Endothelial cell of umbilical vein (primary cell): ENCODE results near the gene SLC1A1. TPM values are rescaled to one million over a fixed set of nuclear protein-coding genes. Genes with fewer than 3 reads are reported as not detected.

Experiments
- BruUV-seq: library from RNA; stranded (reverse); fragments of 400-500 nt; replicated peaks from 2 replicates; lab custom pipeline; 2021; lab: Mats Ljungman, UMichigan
- CTCF ChIA-PET: fragments of 300-600, 350-600 bp; sonication (Branson Sonifier 250); formaldehyde crosslinking; loops from one replicate; lab custom pipeline; 2021; ENCODE audit warnings: antibody characterized with exemption, inconsistent platforms; lab: Charles Lee
- POLR2A ChIA-PET: fragments of 300-600, 350-600 bp; sonication (Branson Sonifier 250); formaldehyde crosslinking; loops from one replicate; lab custom pipeline; 2021; ENCODE audit warnings: antibody characterized with exemption, inconsistent platforms; lab: Charles Lee
- DNase-seq: peaks from one replicate; pipeline ENCODE4 v3.0.0-alpha.2; 2011; ENCODE audit warnings: low read depth, low spot score
- FAIRE-seq: peaks from 2 replicates; lab custom pipeline; 2011; peaks lifted over from hg19 to GRCh38; lab: Jason Lieb, UNC
- H2AFZ ChIP-seq: 2 replicates; pipeline ENCODE4 v1.6.0; 2012; ENCODE audit warnings: low read depth, low read length, control low read depth, inconsistent platforms
- H3K27ac ChIP-seq: 2 replicates; pipeline ENCODE4 v1.5.1; 2011; ENCODE audit warnings: low read depth, mild to moderate bottlenecking, control low read depth, low read length, moderate library complexity; ENCODE audit not compliant: insufficient read depth
- H3K27me3 ChIP-seq, 2 experiments: 2 replicates each; pipeline versions ENCODE4 v1.6.0 to v1.6.1; 2011; ENCODE audit warnings: low read length in 2 of 2, mixed read lengths in 1 of 2; ENCODE audit not compliant: control insufficient read depth in 2 of 2, insufficient read depth in 2 of 2
- H3K36me3 ChIP-seq, 2 experiments: 2 replicates in 1 of 2; 3 replicates in 1 of 2; pipeline ENCODE4 v1.5.1; 2011; ENCODE audit warnings: low read length in 2 of 2, mild to moderate bottlenecking in 1 of 2, moderate library complexity in 1 of 2; ENCODE audit not compliant: control insufficient read depth in 2 of 2, insufficient read depth in 2 of 2; ENCODE audit errors: extremely low read depth in 1 of 2
- H3K4me1 ChIP-seq: 3 replicates; pipeline ENCODE4 v1.5.1; 2011; ENCODE audit warnings: mild to moderate bottlenecking, low read length; ENCODE audit not compliant: control insufficient read depth, insufficient read depth; ENCODE audit errors: extremely low read depth
- H3K4me2 ChIP-seq: 2 replicates; pipeline ENCODE4 v1.6.1; 2011; ENCODE audit warnings: low read length, control low read depth, mixed read lengths; ENCODE audit not compliant: insufficient read depth
- H3K4me3 ChIP-seq, 3 experiments: fragments of 200-600 bp in 1 of 3; sonication (generic), shearing (Covaris generic) in 1 of 3; replicated peaks in 1 of 3; 2 replicates each; pipeline ENCODE4 v1.5.1; 2011 to 2016; ENCODE audit warnings: control low read depth in 3 of 3, low read length in 3 of 3, mild to moderate bottlenecking in 2 of 3, inconsistent platforms in 1 of 3, low read depth in 1 of 3, moderate library complexity in 1 of 3; ENCODE audit not compliant: insufficient read depth in 1 of 3
- H3K79me2 ChIP-seq: 2 replicates; pipeline ENCODE4 v1.6.0; 2012; ENCODE audit warnings: low read length, inconsistent platforms; ENCODE audit not compliant: control insufficient read depth, insufficient read depth
- H3K9ac ChIP-seq: replicated peaks from 2 replicates; pipeline ENCODE3; 2011; ENCODE audit warnings: low read length, control low read depth; ENCODE audit not compliant: insufficient read depth; ENCODE audit errors: extremely low read depth
- H3K9me1 ChIP-seq: replicated peaks from 3 replicates; pipeline ENCODE4 v1.6.0; 2011; ENCODE audit warnings: mild to moderate bottlenecking, low read length; ENCODE audit not compliant: control insufficient read depth, insufficient read depth; ENCODE audit errors: extremely low read depth
- H3K9me3 ChIP-seq: replicated peaks from 2 replicates; pipeline ENCODE4 v1.5.1; 2012; ENCODE audit warnings: low read length, inconsistent platforms; ENCODE audit not compliant: control insufficient read depth, insufficient read depth
- H4K20me1 ChIP-seq: replicated peaks from 2 replicates; pipeline ENCODE3; 2011; ENCODE audit warnings: mild to moderate bottlenecking, low read length; ENCODE audit not compliant: control insufficient read depth, insufficient read depth; ENCODE audit errors: extremely low read depth
- EZH2 ChIP-seq: IDR thresholded peaks from 2 replicates; pipeline ENCODE4 v1.6.1; 2012; ENCODE audit warnings: borderline replicate concordance, low read depth, mild to moderate bottlenecking, moderate library complexity, low read length, inconsistent platforms; ENCODE audit not compliant: severe bottlenecking
- FOS ChIP-seq: IDR thresholded peaks from 2 replicates; pipeline ENCODE4 v1.6.1; 2011; ENCODE audit warnings: mild to moderate bottlenecking, low read length, moderate library complexity, borderline replicate concordance; ENCODE audit not compliant: insufficient read depth
- GATA2 ChIP-seq: IDR thresholded peaks from 2 replicates; pipeline ENCODE4 v1.7.0; 2011; ENCODE audit warnings: low read depth, mild to moderate bottlenecking, moderate library complexity, mixed read lengths, low read length; ENCODE audit not compliant: insufficient read length, insufficient read depth
- JUN ChIP-seq: IDR thresholded peaks from 2 replicates; pipeline ENCODE4 v1.6.1; 2011; ENCODE audit warnings: borderline replicate concordance, low read depth; ENCODE audit not compliant: insufficient read length, insufficient read depth
- MYC ChIP-seq: IDR thresholded peaks from one replicate; pipeline ENCODE4 v1.6.1; 2011; ENCODE audit warnings: mild to moderate bottlenecking, low read depth, low read length
- POLR2A ChIP-seq: IDR thresholded peaks from 2 replicates; pipeline ENCODE4 v1.6.1; 2012; ENCODE audit warnings: low read depth, mild to moderate bottlenecking, control low read depth, low read length
- POLR2AphosphoS5 ChIP-seq: IDR thresholded peaks from 2 replicates; pipeline ENCODE4 v1.6.1; 2012; ENCODE audit warnings: low read depth, mild to moderate bottlenecking, control low read depth, low read length, moderate library complexity; ENCODE audit not compliant: insufficient read depth
- dilution Hi-C: fragments of 300-500 bp; cut with MboI; formaldehyde crosslinking; loops from one replicate; pipeline ENCODE4 v1.15.0; 2019; ENCODE audit warnings: low sequenced_read_pairs; ENCODE audit not compliant: extremely low pct_ligation_motif_present
- intact Hi-C: fragments of 100-400 bp; cut with micrococcal nuclease; formaldehyde crosslinking; loops from one replicate; pipeline ENCODE4 v1.10.0; 2022
- polyA plus RNA-seq, 4 experiments: library from polyadenylated mRNA; depleted of rRNA in 3 of 4; stranded (reverse) in 3 of 4; unstranded in 1 of 4; fragments of >200 nt; gene quantifications; 2 replicates each; pipeline versions ENCODE4 v1.2.1 to v1.2.3, GENCODE V29; 2011 to 2012; ENCODE audit warnings: missing spikeins in 1 of 4
- total RNA-seq: library from RNA; stranded (reverse); gene quantifications from 2 replicates; pipeline ENCODE4 v1.2.3, GENCODE V29; 2021
- TF ChIP-seq, protein P1 (sequence below), 2 donors: IDR thresholded peaks; 1 replicate in 1 of 2; 2 replicates in 1 of 2; pipeline ENCODE4 v1.5.1; 2011; ENCODE audit warnings: low read length in 2 of 2, mild to moderate bottlenecking in 2 of 2, moderate library complexity in 2 of 2, control low read depth in 1 of 2, inconsistent platforms in 1 of 2, low read depth in 1 of 2; ENCODE audit not compliant: insufficient read depth in 1 of 2; ENCODE audit errors: extremely low read depth in 1 of 2
- TF ChIP-seq, protein P2 (sequence below): IDR thresholded peaks from 2 replicates; pipeline ENCODE4 v1.6.1; 2011; ENCODE audit not compliant: insufficient read depth, insufficient read length

Gene SLC1A1
- total and polyA plus RNA-seq, 2 donors (not counting 3 experiments of a cell fraction or from before 2014, with no cell fraction given) = 5.8 to 8.3 TPM

DNA sequence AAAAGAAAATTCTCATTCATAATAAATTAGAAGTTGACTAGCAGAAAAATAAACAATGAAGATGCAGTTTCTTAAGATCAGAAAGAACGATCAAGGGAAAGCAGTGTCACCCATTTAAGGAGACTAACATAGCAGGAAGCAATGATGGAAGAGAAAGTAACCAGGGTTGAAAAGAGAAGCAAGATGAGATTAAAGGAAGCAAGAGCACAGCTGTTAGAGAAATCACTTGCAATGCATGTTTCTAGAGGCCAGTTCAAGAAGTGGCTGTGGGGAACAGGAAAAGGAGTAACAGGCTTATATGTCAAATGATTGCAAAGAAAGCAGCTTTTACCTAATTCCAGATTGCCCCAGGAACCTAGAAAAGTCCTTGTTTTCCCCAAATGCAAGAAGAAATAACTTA lies 46.8 kb upstream of the SLC1A1 start:
- H3K4me1 ChIP-seq = no peaks in the 10 kb centered on the region
- FAIRE-seq (no peak), DNase-seq (no peak)
- H3K4me3 ChIP-seq = no peak overlapping the region
- H3K27ac ChIP-seq = no peak overlapping the region
- H3K36me3 ChIP-seq = no peaks in the 10 kb centered on the region
- H4K20me1 ChIP-seq = no peaks in the 10 kb centered on the region
- no peaks in the 10 kb centered on the region for H3K79me2 ChIP-seq
- no peak overlapping the region for H3K4me2 ChIP-seq
- no peak overlapping the region for H3K9ac ChIP-seq
- no peaks in the 10 kb centered on the region for H3K27me3 ChIP-seq
- ChIA-PET CTCF (interaction anchor here (1.0 kb wide), 1 partner anchor 13 kb away, joined by 4 read pairs; no protein-coding TSS in a partner anchor), POLR2A (no interaction called here)
- intact Hi-C loops = no loop called here
- no peak overlapping the region for H2AFZ ChIP-seq
- no peaks in the 10 kb centered on the region for H3K9me1 ChIP-seq
- no TSS peak for BruUV-seq
- no peak for TF ChIP-seq EZH2
- no peaks in the 10 kb centered on the region for H3K9me3 ChIP-seq
- dilution Hi-C loops = no loop called here

DNA sequence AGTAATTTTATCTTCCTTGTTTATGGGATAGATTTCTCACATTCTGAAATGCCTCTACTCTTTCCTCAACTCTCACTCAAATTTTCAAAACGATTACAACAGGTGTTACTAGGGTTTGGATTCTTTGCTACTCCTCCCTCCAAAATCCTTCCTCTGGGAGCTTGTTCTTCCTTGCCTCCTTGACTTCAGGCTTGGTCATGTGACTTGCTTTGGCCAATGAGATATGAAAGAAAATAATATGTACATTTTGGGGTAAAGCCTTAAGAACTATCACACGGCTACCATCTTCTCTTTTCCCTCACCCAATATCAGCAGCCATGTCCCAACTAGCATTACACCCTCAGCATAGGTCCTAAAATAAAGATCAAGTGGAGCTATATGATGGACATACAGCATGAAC lies 28.8 kb upstream of the SLC1A1 start:
- no peaks in the 10 kb centered on the region for H3K4me1 ChIP-seq
- no peak overlapping the region for H2AFZ ChIP-seq
- no TSS peak for BruUV-seq
- dilution Hi-C loops = no loop called here
- no peak overlapping the region for H3K27ac ChIP-seq
- no peak overlapping the region for H3K9ac ChIP-seq
- no peaks in the 10 kb centered on the region for H3K9me3 ChIP-seq
- H3K4me2 ChIP-seq = no peak overlapping the region
- no peaks in the 10 kb centered on the region for H3K36me3 ChIP-seq
- TF ChIP-seq EZH2 = no peak
- TF ChIP-seq, protein P1, sequence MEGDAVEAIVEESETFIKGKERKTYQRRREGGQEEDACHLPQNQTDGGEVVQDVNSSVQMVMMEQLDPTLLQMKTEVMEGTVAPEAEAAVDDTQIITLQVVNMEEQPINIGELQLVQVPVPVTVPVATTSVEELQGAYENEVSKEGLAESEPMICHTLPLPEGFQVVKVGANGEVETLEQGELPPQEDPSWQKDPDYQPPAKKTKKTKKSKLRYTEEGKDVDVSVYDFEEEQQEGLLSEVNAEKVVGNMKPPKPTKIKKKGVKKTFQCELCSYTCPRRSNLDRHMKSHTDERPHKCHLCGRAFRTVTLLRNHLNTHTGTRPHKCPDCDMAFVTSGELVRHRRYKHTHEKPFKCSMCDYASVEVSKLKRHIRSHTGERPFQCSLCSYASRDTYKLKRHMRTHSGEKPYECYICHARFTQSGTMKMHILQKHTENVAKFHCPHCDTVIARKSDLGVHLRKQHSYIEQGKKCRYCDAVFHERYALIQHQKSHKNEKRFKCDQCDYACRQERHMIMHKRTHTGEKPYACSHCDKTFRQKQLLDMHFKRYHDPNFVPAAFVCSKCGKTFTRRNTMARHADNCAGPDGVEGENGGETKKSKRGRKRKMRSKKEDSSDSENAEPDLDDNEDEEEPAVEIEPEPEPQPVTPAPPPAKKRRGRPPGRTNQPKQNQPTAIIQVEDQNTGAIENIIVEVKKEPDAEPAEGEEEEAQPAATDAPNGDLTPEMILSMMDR (IDR thresholded peaks at IDR 0.05; ENCODE audit: extremely low read depth in 1 of 2, insufficient read depth in 1 of 2, low read depth in 1 of 2, low read length in 2 of 2) = no peak
- no peak for TF ChIP-seq MYC
- TF ChIP-seq, protein P2, sequence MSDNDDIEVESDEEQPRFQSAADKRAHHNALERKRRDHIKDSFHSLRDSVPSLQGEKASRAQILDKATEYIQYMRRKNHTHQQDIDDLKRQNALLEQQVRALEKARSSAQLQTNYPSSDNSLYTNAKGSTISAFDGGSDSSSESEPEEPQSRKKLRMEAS = no peak
- TF ChIP-seq FOS = no peak
- TF ChIP-seq POLR2A = no peak
- TF ChIP-seq GATA2 = no peak
- no peak for TF ChIP-seq JUN
- TF ChIP-seq POLR2AphosphoS5 = no peak
- CTCF ChIA-PET = no interaction called here
- H3K9me1 ChIP-seq = no peaks in the 10 kb centered on the region
- H3K27me3 ChIP-seq = peaks cover 0 to 2% of the 10 kb centered on the region in 2 experiments
- FAIRE-seq (no peak), DNase-seq (no peak)
- H3K4me3 ChIP-seq = no peak overlapping the region
- POLR2A ChIA-PET = no interaction called here
- H3K79me2 ChIP-seq = no peaks in the 10 kb centered on the region
- no peaks in the 10 kb centered on the region for H4K20me1 ChIP-seq
- intact Hi-C loops = no loop called here
